ENCODE data around the gene TMEM132C. TPM values are rescaled to one million over a fixed set of nuclear protein-coding genes. Genes with fewer than 3 reads are reported as not detected.

Gene TMEM132C
- total RNA-seq, 2 donors from 2014 or later: 0.26 to 0.33 TPM

DNA sequence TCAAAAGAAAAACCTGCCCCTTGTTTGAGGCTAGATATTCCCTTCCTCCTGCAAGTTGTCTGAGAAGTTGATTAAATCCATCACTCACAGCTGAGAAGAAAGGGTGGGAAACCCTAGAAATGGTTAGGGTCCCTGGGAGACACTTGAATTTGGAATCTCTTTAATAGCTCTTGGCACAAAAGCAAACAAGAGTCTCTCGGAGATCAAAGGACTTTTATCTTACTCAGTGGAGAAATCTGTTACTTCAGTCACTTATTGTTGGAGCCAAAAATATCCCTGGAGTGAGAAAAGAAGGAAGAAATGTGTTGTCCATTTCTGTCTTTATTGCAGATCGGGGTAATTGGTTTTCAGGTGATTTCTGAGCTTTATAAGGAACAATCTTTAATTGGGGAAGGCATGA lies 47.0 kb downstream of the TMEM132C start:
- no peak for DNase-seq
- Histone ChIP-seq H3K9me3 (ENCODE audit: control insufficient read depth, low read length) (no peaks in the 10 kb centered on the region), H3K27ac (ENCODE audit: low read depth, low read length) (peak overlapping the region; percentile 68), H3K4me3 (ENCODE audit: low read length) (no peak overlapping the region), H3K27me3 (ENCODE audit: control insufficient read depth, insufficient read depth, low read length, poor library complexity, severe bottlenecking) (no peaks in the 10 kb centered on the region), H3K4me1 (ENCODE audit: control insufficient read depth, insufficient read depth, low read length) (no peaks in the 10 kb centered on the region), H3K9ac (ENCODE audit: extremely low read depth, low read length, poor library complexity, severe bottlenecking) (no peak overlapping the region), H3K36me3 (ENCODE audit: control insufficient read depth, insufficient read depth, low read length) (no peaks in the 10 kb centered on the region)
- H3K4me3 Mint-ChIP-seq: no peak overlapping the region
- H3K9me3 Mint-ChIP-seq: no peaks in the 10 kb centered on the region
- H3K36me3 Mint-ChIP-seq (ENCODE audit: low read depth): no peaks in the 10 kb centered on the region
- H3K27me3 Mint-ChIP-seq (ENCODE audit: insufficient read depth): peaks cover 3% of the 10 kb centered on the region
- H3K27ac Mint-ChIP-seq: no peak overlapping the region
- peaks cover 20% of the 10 kb centered on the region for H3K4me1 Mint-ChIP-seq
- TF ChIP-seq, protein P1, sequence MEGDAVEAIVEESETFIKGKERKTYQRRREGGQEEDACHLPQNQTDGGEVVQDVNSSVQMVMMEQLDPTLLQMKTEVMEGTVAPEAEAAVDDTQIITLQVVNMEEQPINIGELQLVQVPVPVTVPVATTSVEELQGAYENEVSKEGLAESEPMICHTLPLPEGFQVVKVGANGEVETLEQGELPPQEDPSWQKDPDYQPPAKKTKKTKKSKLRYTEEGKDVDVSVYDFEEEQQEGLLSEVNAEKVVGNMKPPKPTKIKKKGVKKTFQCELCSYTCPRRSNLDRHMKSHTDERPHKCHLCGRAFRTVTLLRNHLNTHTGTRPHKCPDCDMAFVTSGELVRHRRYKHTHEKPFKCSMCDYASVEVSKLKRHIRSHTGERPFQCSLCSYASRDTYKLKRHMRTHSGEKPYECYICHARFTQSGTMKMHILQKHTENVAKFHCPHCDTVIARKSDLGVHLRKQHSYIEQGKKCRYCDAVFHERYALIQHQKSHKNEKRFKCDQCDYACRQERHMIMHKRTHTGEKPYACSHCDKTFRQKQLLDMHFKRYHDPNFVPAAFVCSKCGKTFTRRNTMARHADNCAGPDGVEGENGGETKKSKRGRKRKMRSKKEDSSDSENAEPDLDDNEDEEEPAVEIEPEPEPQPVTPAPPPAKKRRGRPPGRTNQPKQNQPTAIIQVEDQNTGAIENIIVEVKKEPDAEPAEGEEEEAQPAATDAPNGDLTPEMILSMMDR (conservative IDR thresholded peaks at IDR 0.05): no peak
- WGBS, 2 experiments (ENCODE audit: insufficient coverage in 1 of 2, insufficient read length in 1 of 2): 79% methylated on average over 2 of the region's 2 CpGs

- Mint-ChIP-seq H3K27me3 (ENCODE audit: insufficient read depth) (peaks cover 3% of the 10 kb centered on the region), H3K4me3 (no peak overlapping the region)
These were observed 47.6 kb downstream of the TMEM132C start for GRCh38 chr12:128314611-128315010.

GRCh38 chr12:128316078-128316477 lies 49.1 kb downstream of the TMEM132C start:
- Mint-ChIP-seq H3K36me3 (ENCODE audit: low read depth) (no peaks in the 10 kb centered on the region), H3K4me3 (no peak overlapping the region), H3K9me3 (peaks cover under 1% of the 10 kb centered on the region), H3K4me1 (peaks cover 24% of the 10 kb centered on the region), H3K27ac (no peak overlapping the region), H3K27me3 (ENCODE audit: insufficient read depth) (peaks cover 3% of the 10 kb centered on the region)
- Histone ChIP-seq H3K4me3 (ENCODE audit: low read length) (no peak overlapping the region), H3K27me3 (ENCODE audit: control insufficient read depth, insufficient read depth, low read length, poor library complexity, severe bottlenecking) (no peaks in the 10 kb centered on the region), H3K27ac (ENCODE audit: low read depth, low read length) (no peak overlapping the region), H3K9ac (ENCODE audit: extremely low read depth, low read length, poor library complexity, severe bottlenecking) (no peak overlapping the region), H3K9me3 (ENCODE audit: control insufficient read depth, low read length) (no peaks in the 10 kb centered on the region), H3K4me1 (ENCODE audit: control insufficient read depth, insufficient read depth, low read length) (peaks cover 2% of the 10 kb centered on the region), H3K36me3 (ENCODE audit: control insufficient read depth, insufficient read depth, low read length) (no peaks in the 10 kb centered on the region)
- TF ChIP-seq, protein P1 (conservative IDR thresholded peaks at IDR 0.05): no peak
- WGBS, 2 experiments (ENCODE audit: insufficient coverage in 1 of 2, insufficient read length in 1 of 2): 89 to 93% methylated on average over 3 to 6 of the region's 6 CpGs
- DNase-seq: peak; percentile 35

More at GRCh38 chr12:128314611-128315010, 47.6 kb downstream of the TMEM132C start:
- peak overlapping the region; percentile 66 for H3K27ac ChIP-seq (ENCODE audit: low read depth, low read length)
- Mint-ChIP-seq H3K9me3 (no peaks in the 10 kb centered on the region), H3K36me3 (ENCODE audit: low read depth) (no peaks in the 10 kb centered on the region), H3K4me1 (peaks cover 24% of the 10 kb centered on the region), H3K27ac (peak overlapping the region; percentile 15)
- no peak overlapping the region for H3K9ac ChIP-seq (ENCODE audit: extremely low read depth, low read length, poor library complexity, severe bottlenecking)
- H3K36me3 ChIP-seq (ENCODE audit: control insufficient read depth, insufficient read depth, low read length): no peaks in the 10 kb centered on the region
- TF ChIP-seq, protein P1 (conservative IDR thresholded peaks at IDR 0.05): no peak
- peaks cover 2% of the 10 kb centered on the region for H3K4me1 ChIP-seq (ENCODE audit: control insufficient read depth, insufficient read depth, low read length)
- H3K9me3 ChIP-seq (ENCODE audit: control insufficient read depth, low read length): no peaks in the 10 kb centered on the region
- DNase-seq: peak; percentile 55
- WGBS, 2 experiments (ENCODE audit: insufficient coverage in 1 of 2, insufficient read length in 1 of 2): 80 to 89% methylated on average over 3 of the region's 3 CpGs
- H3K4me3 ChIP-seq (ENCODE audit: low read length): no peak overlapping the region
- H3K27me3 ChIP-seq (ENCODE audit: control insufficient read depth, insufficient read depth, low read length, poor library complexity, severe bottlenecking): no peaks in the 10 kb centered on the region
